GM12891 (cell line): ENCODE results near the gene ABCD4.

ENCODE experiments used
- DNase-seq: peaks from one replicate; pipeline ENCODE4 v3.0.0; 2011; ENCODE audit warnings: low spot score; ENCODE audit not compliant: insufficient read length
- FAIRE-seq: peaks from 2 replicates; lab custom pipeline; 2011; peaks lifted over from hg19 to GRCh38; lab: Jason Lieb, UNC
- PAX5 ChIP-seq: IDR thresholded peaks from 2 replicates; pipeline ENCODE4 v1.6.1; 2011; ENCODE audit warnings: low read length, moderate library complexity, mild to moderate bottlenecking; ENCODE audit not compliant: insufficient read depth, severe bottlenecking
- POLR2A ChIP-seq: IDR thresholded peaks from 2 replicates; pipeline ENCODE4 v1.6.1; 2011; ENCODE audit warnings: low read depth, low read length, control low read depth
- POLR2AphosphoS5 ChIP-seq: IDR thresholded peaks from 2 replicates; pipeline ENCODE4 v1.6.1; 2011; ENCODE audit warnings: low read depth, low read length, control low read depth
- POU2F2 ChIP-seq: IDR thresholded peaks from 2 replicates; pipeline ENCODE4 v1.6.1; 2011; ENCODE audit warnings: low read depth, mild to moderate bottlenecking, control low read depth, low read length, moderate library complexity
- SPI1 ChIP-seq: IDR thresholded peaks from 2 replicates; pipeline ENCODE4 v1.6.1; 2011; ENCODE audit warnings: low read depth, low read length, control low read depth
- TAF1 ChIP-seq: IDR thresholded peaks from 2 replicates; pipeline ENCODE4 v1.6.1; 2011; ENCODE audit warnings: low read depth, low read length, control low read depth

The ABCD4 gene

GRCh38 chr14:74245292-74245691 lies 57.4 kb downstream of the ABCD4 start:
- FAIRE-seq (no peak), DNase-seq (no peak)
- no peak for TF ChIP-seq POU2F2
- no peak for TF ChIP-seq POLR2A
- TF ChIP-seq TAF1, result no peak
- TF ChIP-seq POLR2AphosphoS5, result no peak
- TF ChIP-seq SPI1, result no peak
- no peak for TF ChIP-seq PAX5

- no peak for DNase-seq
- TF ChIP-seq POU2F2, result no peak
- no peak for TF ChIP-seq SPI1
- no peak for TF ChIP-seq POLR2AphosphoS5
- no peak for TF ChIP-seq PAX5
- no peak for TF ChIP-seq POLR2A
- no peak for TF ChIP-seq TAF1
- no peak for FAIRE-seq
Observed at GRCh38 chr14:74244115-74244514, 58.6 kb downstream of the ABCD4 start.

- no peak for TF ChIP-seq POU2F2
- no peak for TF ChIP-seq POLR2AphosphoS5
- no peak for TF ChIP-seq PAX5
- no peak for TF ChIP-seq TAF1
- no peak for TF ChIP-seq SPI1
- no peak for TF ChIP-seq POLR2A
- FAIRE-seq, result no peak
- no peak for DNase-seq
Observed at GRCh38 chr14:74243051-74243450, 59.7 kb downstream of the ABCD4 start.

- FAIRE-seq (no peak), DNase-seq (no peak)
- TF ChIP-seq PAX5 (no peak), POLR2AphosphoS5 (no peak), TAF1 (no peak)
Observed at GRCh38 chr14:74242780-74243042, 60.0 kb downstream of the ABCD4 start.

- DNase-seq (no peak), FAIRE-seq (no peak)
- no peak for TF ChIP-seq TAF1
- TF ChIP-seq POU2F2, result no peak
- TF ChIP-seq POLR2AphosphoS5, result no peak
Observed at GRCh38 chr14:74242021-74242779, 60.5 kb downstream of the ABCD4 start.

- TF ChIP-seq TAF1, result no peak
- TF ChIP-seq POU2F2, result no peak
- TF ChIP-seq SPI1, result no peak
- DNase-seq (no peak), FAIRE-seq (no peak)
Observed at GRCh38 chr14:74241652-74242017, 61.1 kb downstream of the ABCD4 start.

- FAIRE-seq, result no peak
- no peak for TF ChIP-seq POU2F2
- no peak for TF ChIP-seq POLR2A
- no peak for DNase-seq
Observed at GRCh38 chr14:74240794-74241651, 61.7 kb downstream of the ABCD4 start.

- TF ChIP-seq PAX5, result no peak
- TF ChIP-seq TAF1, result no peak
- no peak for TF ChIP-seq POLR2AphosphoS5
- no peak for TF ChIP-seq SPI1
- no peak for TF ChIP-seq POU2F2
- TF ChIP-seq POLR2A, result no peak
- FAIRE-seq (no peak), DNase-seq (no peak)
Observed at GRCh38 chr14:74239848-74240793, 62.6 kb downstream of the ABCD4 start.

GRCh38 chr14:74238974-74239847 lies 63.5 kb downstream of the ABCD4 start, which contains the start of gene VSX2:
Gene VSX2 (plus strand): TSS chr14:74239449. CDS start chr14:74239562, 113 bp downstream.
- DNase-seq, result no peak
- TF ChIP-seq POU2F2 (no peak), POLR2A (no peak), POLR2AphosphoS5 (no peak), TAF1 (no peak), SPI1 (no peak)
- no peak for FAIRE-seq
